ENCODE measurements around the gene ANKRD44.
A peak's percentile ranks its signal among the peaks of the same experiment; 100 is the strongest.

ANKRD44 gene

DNA sequence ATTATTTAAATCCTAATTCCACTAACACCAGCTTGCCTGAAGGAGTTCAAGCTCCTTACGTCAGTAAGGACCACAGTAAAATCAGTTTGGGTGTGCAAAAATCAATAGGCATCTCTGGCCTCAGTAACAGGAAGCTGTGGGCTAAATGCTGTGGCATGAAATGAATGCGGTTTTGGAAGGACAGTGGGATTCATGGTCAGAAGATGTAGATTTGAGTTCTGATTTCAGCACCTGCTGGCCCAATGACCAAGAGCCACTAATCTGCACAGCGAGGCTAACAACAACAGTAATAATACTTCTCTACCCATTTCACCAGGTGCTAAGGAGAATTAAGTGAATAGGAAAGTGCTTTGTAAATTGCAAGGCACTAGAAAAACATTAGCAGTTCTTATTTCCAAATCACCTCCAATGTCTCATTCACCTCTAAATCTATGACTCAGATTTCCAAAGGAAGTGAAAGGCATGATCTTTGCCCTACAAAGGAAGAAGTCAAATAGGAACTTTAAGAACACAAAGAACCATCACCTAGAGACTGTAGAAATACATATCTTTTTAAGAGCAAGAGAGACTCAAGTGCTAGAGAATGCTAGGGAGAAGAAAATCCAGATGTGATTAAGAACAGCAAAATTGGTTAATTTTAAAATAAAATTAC lies 172.6 kb downstream of the ANKRD44 start:
- no peak for DNase-seq

DNA sequence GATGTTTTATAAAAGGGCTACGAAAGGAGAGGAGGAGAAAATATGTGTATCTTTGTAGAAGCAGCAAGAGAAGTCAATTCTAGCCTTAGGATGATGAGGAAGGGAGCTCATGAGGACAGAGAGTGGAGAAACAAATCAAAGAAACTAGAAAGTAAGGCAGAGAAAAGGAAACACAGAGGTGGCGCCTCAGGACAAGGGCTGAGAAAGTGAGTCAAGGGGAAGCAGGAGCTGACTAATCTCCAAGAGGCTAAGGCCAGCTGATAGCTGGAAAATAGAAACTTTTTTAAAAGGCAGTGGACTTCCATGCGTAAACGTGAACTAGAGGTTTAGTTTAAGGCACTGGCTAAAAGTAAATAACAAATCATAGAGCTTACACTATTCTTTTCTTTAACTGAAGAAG lies 173.3 kb downstream of the ANKRD44 start:
- DNase-seq = no peak

DNA sequence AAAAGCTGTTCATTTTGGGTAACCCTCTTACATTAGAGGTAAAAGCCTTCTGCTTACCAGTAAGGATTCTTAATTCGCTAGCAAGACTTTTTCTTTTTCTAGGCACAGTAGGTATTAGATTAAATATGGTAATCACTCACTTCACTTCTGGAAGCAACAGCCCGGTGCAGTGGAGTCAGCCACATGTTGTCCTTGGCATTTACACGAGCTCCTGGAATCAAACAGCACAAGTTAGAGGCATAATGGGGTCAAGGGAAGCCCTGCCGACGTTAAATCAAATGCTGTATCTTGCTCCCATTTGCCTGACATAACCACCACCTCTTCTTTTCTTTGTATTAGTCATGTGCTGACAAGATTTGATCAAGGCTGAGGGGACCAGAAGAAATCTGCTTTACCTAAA lies 174.1 kb downstream of the ANKRD44 start:
- DNase-seq = no peak

DNA sequence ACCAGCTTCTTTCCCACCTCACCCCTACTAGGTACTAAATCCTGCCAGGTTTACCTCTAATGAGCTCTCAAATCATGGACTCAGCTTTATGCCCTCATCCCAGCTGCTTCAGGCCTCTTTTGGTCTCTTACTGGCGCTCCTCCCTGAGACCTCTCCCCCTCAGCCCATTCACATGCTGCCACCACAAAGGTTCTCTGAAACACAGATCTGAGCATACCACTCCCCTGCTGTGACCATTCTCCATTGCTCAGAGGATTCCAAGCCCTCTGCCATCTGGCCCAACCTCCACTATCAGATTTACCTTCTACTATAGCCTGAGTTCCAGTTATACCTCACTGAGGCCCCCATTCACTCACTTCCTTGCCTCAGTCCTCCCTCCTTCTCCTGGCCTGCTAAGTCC lies 174.8 kb downstream of the ANKRD44 start:
- DNase-seq = no peak

DNA sequence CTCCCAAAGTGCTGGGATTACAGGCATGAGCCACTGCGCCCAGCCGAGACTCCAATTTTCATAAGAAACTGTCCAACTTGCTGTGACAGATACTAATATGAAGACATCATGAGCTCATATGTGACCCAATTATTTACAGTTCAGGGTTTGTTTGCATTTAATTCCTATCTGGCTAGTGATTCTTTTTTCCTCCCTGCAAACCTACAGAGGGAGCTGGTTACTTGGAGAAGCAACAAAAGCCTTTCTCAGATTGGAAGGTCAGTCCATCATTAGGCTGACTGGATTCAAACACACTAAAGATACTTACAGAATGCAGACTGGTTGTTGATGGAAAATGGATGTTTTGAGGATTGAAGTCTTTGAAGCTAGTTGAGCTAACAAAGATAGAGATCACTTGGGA lies 176.4 kb downstream of the ANKRD44 start:
- DNase-seq = no peak

DNA sequence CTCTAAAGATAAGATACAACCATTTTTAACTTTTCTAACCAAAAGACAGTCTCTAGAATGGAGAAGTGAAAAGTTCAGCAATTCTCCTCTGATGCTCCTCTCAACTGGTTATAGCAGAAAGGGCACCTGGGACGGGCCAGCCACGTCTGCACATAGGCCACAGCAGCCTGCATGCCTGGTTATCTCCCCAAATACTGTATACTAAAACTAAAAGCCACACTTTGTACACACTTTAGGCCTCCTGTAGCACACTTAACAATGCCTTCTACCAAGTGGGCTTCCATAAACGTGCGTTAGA lies 179.1 kb downstream of the ANKRD44 start:
- no peak for DNase-seq

DNA sequence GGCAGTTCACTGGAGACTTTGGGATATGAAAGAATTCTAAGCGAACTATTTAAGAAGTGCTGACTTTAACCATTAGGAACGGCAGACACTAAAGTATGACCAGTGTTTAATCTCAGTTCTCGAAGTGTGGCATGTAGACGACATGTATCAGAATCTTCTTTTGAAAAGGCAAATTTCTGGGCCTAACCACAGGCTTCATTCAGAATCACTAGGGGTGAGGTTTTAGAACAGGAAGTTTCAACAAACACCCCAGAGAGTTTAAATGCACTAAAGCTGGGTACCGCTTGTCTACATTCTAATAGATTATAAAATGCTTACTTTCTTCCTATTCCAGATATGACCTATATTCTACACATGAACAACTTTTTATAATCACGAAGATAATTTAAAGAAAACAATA lies 180.3 kb downstream of the ANKRD44 start:
- no peak for DNase-seq

DNA sequence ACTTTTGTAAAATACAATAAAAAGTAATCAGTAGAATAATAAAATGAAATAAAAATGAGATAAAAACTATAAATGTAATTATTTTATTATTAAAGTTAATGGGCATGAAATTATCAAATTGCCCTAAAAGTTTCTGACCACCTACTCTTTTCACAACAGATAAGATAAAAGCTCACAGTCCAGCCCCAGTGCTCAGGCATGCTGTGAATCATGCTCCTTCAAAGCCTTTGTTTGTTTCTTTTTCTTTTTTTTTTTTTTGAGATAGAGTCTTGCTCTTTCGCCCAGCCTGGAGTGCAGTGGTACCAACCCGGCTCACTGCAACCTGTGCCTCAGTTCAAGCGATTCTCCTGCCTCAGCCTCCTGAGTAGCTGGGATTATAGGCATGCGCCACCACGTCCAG lies 181.7 kb downstream of the ANKRD44 start:
- no peak for DNase-seq

DNA sequence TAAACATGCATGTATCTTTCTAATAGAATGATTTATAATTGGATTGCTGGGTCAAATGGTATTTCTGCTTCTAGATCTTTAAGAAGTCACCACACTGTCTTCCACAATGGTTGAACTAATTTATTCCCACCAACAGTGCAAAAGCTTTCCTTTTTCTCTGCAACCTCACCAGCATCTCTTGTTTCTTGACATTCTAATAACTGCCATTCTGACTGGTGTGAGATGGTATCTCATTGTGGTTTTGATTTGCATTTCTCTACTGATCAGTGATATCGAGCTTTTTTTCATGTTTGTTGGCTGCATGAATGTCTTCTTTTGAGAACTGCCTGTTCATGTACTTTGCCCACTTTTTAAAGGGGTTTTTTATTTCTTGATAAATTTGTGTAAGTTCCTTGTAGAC lies 182.5 kb downstream of the ANKRD44 start:
- DNase-seq = no peak

DNA sequence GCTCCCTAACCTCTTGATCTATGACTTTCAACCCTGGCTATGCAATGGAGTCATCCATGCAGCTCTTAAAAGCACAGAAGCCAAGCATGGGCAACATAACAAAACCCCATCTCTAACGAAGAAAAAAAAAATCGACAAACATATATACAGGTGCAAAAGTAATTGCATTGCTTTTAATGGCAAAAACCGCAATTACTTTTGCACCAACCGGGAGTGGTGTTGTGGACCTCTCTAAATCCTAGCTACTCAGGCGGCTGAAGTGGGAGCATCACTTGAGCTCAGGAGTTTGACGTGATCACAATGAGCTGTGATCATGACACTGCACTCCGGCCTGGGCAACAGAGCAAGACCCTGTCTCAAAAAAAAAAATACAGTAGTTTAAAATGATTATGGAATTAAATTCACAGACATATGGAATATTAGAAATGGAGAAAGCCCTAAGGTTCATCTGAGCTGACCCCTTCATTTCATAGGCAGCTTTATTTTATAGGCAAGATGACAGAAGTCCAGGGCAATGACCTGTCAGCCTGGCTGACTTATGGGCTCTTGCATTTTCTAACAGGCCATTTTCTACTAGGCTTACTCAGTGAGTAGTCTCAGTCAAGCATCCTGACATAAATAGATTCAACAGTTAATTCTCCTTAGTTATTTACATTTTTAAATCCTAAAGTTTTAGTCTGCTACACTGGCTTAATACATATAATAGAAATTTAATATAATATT lies 183.8 kb downstream of the ANKRD44 start:
- DNase-seq = no peak

DNA sequence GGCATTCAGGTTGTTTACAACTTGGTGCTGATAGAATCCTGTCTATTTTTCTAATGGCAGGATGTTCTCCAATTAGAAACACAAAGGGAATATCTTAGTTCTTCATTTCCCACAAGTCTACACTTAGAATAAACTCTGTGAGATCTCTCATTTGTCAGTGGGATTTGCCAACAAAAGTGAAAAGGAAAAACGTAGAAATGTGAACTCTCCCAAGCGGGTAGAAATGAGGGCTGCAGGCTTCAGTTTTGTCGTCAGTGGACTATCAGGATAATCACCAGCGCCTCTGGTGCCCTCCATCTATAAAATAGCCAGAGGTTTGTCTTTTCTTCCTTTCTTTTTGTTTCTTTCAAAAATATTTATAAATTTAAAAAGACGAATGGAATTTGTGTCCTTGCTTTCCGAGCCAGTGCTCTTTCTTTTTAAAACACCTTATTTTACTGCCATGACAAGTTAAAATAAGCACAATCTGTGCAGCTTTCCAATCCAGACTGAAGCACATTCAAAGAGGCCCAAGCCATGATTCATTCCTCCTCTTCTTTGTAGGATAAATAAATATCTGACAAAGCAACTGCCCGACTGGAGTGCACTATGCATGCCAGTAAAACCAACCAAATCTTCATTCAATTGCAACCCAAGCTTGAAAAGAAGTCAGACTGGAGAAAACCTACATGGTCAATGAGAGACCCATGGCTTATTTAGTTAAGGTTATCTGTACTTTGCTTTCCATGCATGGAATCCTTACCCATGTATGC lies 185.8 kb downstream of the ANKRD44 start:
- DNase-seq = no peak

DNA sequence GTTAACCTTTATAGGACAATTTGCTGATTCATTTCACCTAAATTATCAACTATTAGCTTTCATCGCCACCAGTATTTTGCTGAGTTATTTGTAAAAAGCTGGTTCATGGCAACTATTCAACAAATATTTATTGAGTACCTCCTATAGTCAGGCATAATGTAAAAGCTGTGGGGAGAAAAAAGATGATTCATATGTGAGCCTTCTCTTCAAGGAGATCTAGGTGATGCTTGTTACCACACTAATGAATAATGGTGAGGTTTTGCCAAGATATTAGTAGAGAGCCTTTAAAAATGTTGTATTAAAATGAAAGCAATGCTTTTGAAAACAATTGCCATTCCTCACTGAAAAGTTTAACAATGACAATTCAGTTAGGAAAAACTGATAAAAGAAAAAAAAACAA lies 187.8 kb downstream of the ANKRD44 start:
- no peak for DNase-seq

DNA sequence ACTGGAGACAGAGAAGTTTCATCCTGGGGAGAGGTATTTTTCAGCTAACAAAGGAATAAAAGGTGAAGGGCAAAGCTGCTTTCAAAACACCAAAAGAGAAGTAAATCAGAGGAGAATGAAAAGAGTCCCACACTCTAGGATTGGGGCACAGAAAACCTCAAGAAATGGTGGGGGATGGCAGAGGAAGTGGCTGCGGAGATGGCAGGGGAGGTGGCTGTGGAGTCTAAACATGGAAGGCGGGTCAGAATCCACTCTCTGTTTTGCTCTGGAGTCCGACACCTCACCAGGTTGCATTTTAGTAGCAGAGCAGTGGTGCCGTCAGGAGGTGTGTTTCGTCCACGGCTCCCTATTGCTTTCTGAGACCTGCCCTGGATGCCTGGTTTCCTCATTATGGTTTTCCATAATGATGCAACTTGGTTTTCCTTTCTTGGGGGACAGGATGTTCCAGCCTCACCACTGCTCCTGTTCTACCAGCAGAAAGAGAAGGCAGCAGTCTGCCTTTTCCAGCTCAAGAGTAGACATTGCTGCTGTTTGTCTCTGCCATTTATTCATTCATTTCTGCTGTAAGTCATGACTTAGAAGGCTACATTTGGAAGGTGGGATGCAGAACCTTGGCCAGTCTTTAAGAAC lies 188.7 kb downstream of the ANKRD44 start:
- DNase-seq = no peak

DNA sequence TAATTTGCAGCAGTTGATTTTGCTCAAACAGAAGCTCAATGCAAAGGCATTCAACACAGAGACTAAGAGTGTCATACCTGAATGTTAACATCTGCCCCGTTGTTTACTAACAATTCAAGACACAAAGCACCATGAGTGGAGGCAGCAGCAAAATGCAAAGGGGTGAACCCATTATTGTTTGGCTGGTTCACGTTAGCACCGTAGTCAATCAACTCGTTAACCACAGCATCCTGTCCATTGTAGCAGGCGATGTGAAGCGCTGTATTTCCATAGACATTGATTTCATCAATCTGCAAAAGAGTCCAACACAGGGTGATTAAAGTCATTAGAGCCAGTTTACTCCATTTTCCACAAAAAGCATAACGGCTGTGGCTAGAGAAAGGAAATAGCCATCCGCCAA lies 189.3 kb downstream of the ANKRD44 start:
- no peak for DNase-seq

DNA sequence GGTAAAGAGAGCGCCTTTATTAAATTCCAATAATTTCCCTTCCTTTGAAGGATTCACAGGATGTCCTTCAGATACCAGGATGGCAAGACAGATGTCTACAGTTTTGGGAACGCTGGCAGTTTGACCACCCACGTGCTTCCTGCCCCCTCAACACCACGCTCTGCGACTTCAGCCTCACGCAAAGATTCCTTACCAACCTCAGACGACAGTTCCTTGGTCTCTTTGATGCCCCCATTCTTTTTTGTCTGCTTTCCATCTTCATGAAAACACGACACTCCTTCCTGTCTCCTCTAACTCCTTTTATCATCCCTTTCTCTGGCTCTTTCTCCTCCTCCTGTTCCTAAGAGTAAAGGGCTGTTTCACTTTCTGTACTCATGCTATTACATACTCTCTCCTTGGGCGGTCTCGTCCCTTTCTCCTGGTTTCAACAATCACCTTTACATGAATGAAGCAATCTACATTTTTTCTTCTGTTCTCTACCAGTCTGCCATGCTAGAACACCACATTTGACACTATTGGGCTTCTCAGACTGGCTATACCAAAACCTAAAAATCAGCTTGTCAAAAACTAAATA lies 194.2 kb downstream of the ANKRD44 start:
- no peak for DNase-seq

DNA sequence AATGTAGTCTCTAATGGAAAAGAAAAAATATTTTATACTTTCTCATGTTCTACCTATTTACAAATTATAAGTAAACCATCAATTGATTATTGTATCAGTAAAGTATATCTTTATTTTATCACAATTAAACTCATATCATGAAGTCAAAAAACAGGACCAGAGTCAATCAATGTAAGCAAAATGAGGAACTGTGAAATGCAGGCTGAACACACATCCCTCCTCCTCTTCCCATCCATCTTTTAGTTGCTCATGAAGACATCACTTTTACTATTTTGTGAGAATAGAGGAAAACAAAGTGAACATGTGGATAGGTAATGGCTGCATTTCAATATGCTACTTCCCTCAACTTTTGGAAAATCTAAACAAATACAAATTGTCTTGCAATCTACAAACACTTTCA lies 195.3 kb downstream of the ANKRD44 start:
- no peak for DNase-seq

DNA sequence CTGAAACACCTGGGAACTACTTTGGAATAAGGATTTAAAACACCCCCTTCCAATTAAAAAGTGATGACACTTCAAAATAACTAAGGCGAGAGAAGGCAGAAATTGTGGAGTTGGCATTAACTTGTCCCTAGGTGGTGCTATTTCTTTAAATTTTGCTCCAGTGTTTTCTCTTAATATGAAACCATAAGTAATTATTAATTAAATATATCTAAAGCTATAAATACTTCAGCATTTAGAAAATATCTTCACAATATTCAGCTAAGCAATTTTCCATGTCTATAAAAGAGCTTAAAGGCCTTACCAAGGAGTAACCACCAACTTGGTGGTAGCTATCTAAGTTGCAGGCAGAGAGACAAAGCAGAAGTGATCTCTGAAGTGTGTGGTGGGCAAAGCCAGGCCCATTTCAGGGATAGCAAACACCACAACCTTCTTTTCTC lies 197.3 kb downstream of the ANKRD44 start:
- peak; percentile 56 for DNase-seq

DNA sequence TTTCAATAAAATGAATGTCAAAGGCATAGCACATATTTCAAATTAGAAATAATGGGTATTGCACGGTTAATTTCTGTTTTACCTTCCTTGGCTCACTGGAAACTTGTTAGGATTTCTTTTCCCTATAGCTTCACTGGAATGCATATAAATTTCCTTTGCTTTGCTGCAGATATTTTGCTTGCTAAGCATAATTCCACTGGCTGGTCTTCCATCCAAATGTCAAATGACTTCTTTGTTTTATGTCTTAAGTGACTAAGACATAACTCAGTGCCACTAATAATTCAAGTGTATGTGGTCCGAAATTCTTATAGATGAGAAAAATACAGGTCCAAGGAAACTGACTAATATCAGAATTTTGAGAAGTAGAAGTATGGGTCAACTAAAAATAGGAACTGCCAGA lies 201.3 kb downstream of the ANKRD44 start:
- DNase-seq = no peak

DNA sequence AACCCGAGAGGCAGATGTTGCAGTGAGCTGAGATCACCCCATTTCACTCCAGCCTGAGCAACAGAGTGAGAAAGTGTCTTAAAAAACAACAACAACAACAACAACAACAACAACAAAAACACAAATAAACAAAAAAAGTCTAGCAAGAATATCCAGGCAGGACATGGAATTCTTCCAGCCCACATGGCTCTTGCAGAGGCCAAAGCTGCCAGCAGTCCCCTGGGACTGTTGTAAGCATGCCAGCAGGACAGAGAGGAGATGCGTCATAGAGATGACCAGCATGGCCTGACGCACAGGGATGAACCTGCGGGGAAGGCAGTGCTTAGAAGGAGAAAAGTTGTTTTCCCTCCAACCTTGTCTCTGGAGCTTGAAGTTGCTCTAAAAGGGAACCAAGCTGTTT lies 201.8 kb downstream of the ANKRD44 start:
- DNase-seq = no peak

DNA sequence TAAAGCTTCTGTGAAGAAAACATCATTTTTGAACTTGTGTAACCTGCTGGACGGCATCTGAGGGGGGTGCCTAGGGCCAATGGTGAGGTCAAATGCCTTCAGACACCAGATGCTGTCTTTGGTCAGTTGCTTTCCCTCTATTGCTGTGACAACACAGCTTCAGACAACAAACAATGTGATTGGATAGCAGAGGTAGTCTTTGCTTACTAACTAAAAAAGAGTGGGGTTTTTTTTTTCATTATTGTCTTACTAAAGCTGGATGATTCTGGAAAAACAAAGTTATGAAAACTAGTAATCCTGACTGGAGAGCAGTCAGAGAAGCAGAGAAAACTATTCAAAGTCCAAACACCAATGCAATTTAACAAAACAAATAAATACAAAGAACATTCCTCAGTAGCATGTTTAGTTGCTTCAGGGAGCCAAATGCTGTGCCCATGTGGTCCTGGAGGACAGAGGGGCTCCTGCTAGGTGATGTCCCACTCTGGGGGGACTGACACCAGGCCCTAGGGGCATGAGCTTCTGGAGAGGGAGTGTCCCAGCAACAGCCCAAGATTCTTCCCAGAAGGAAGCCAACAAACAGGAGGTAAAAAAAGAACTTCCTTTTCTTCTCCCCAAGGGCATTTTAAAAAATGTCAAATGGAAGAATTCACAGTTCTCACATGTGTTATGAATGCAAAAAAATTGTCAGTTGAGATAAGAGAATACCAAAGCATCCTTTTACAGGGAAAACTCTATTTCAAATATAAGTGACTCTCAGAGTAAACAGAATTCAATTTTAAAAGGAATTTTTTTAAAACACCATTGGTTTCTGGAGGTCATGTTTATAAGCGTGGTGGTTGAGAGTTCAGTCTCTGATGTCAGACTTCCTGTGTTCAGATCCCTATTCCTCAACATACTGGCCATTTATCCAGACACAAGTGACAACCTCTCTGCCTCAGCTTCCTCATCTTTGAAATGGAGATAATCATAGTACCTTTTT lies 203.0 kb downstream of the ANKRD44 start:
- DNase-seq = no peak

DNA sequence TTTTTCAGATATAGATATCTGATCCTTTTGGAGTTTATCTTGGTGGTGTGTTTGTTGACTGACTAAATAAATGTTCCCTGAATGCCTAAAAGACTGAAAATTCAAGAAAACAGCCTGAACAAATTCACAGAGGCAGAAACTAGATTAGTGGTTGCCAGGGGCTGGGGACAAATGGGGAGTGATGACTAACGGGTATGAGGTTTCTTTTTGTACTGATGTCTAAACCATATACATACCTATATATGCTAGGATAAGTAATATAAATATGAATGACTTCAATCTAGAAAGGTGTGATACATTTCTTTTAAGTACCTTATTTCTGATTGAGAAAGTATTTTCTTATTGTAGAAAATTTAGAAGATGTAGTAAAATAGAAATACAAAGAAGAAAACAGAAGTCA lies 207.2 kb downstream of the ANKRD44 start:
- DNase-seq = no peak

DNA sequence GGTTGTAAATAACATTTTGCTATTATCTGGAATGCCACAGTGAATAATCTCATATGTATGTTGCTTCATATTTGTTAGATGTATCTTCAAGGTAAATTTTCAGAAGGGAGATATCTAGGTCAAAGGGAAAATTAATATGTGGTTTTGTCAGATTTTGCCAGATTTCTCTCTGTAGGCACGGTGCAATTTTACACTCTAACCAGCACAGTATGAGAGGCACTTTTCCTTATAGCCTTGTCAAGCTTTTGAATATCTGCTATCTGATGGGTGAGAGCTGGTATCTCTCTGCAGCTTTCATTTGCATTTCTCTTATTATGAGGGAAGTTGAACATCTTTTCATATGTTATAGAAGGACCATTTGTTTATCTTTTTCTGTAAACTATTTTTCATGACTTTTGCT lies 208.3 kb downstream of the ANKRD44 start:
- DNase-seq = no peak
